Measurements from ENCODE around the gene SH3PXD2A. TPM values are rescaled to one million over a fixed set of nuclear protein-coding genes. Genes with fewer than 3 reads are reported as not detected.

SH3PXD2A gene
- total and polyA plus RNA-seq, 9 of the 15 experiments (the other 6 are each of a cell fraction or from before 2014, with no cell fraction given) = 0.41 to 9.3 (median 2.5) TPM

DNA sequence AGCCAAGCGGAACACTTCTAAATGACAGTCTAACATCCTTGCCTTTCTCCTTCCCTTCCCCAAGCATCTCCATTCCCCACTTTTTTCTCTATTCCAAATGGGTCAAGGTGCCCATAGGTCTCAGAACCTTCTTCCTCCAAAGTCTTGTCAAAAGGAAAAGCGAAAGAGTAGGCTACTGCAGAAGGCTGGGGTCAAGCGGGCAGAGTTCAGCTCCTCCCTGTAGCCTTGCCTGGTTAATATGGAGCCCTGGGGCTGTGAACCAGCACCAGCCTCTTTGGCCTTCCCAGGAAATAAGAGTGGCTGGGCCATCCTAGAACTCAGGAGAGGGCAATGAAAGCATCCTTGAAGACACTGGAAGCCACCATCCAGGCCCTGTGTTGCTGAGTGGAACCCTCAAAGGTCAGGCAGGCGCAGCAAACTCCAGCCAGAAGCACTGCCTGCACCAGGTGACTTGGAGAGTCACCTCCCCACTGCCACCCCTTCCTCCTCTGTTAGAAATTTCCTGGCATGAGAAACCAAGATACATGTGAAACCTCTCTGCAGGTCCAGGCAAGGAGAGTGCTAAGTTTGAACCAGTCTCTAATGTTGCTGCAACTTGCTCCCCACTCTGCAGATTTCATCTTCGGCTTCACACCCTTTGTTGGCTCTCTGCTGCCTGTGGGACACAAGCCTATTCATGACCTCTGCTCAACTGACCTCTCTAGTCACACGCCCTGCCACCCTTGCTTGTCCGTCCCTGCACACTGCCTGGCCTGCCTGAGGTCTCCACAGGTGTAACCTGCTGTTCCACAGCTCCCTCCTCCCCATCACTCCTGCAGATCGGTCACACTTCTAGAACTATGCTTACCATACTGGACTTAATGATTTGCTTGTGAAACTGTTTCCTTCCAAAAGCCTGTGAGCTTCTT lies 74.9 kb downstream of the SH3PXD2A start:
- H3K4me3 ChIP-seq = no peak overlapping the region
- H3K9me3 ChIP-seq (replicated peaks; ENCODE audit: control insufficient read depth, insufficient read depth, low read depth, low read length) = no peaks in the 10 kb centered on the region
- no peaks in the 10 kb centered on the region for H3K36me3 ChIP-seq (ENCODE audit: control insufficient read depth, insufficient read depth, low read length)
- no peak overlapping the region for H3K27ac ChIP-seq (ENCODE audit: extremely low read depth, low read depth, low read length)
- peaks cover 0 to 45% of the 10 kb centered on the region in 2 experiments; a peak in 3 of 5 replicates for H3K27me3 ChIP-seq (ENCODE audit: control insufficient read depth in 2 of 2, insufficient read depth in 2 of 2, low read length in 2 of 2)
- no peaks in the 10 kb centered on the region for H3K4me1 ChIP-seq (replicated peaks in 1 of 2; ENCODE audit: control insufficient read depth in 2 of 2, insufficient read depth in 2 of 2, low read length in 2 of 2)
- BruUV-seq (replicated peaks) = no TSS peak
- no peak overlapping the region for H3K9ac ChIP-seq (ENCODE audit: insufficient read depth in 1 of 2, low read depth in 2 of 2, low read length in 2 of 2)
- intact Hi-C loops (cut with micrococcal nuclease) (no loop called here), in situ Hi-C loops (cut with MboI) (no loop called here)
- 1% methylated on average over 8 of the region's 8 CpGs for WGBS (ENCODE audit: insufficient coverage, low coverage, missing lambda C conversion rate)
- ATAC-seq = no peak
- no peak for DNase-seq (ENCODE audit: extremely low read depth in 1 of 4, low spot score in 3 of 4)
- ChIA-PET CTCF (ENCODE audit: low intra/inter-chr PET ratio) (no interaction called here), POLR2A (no interaction called here)
- H4K20me1 ChIP-seq (replicated peaks; ENCODE audit: control insufficient read depth, insufficient read depth, low read length) = no peaks in the 10 kb centered on the region; the same call in 1 of the 2 replicates
- TF ChIP-seq CBX1 (IDR thresholded peaks at IDR 0.05; ENCODE audit: low read depth) (no peak), C11orf30 (IDR thresholded peaks at IDR 0.05; ENCODE audit: low read depth) (no peak), THRAP3 (IDR thresholded peaks at IDR 0.05; ENCODE audit: borderline replicate concordance) (no peak), ZNF239 (CRISPR knock-in tag; IDR thresholded peaks at IDR 0.05) (no peak), CC2D1A (IDR thresholded peaks at IDR 0.05) (no peak), HNRNPUL1 (IDR thresholded peaks at IDR 0.05; ENCODE audit: low read length) (no peak), MAZ (CRISPR knock-in tag; conservative IDR thresholded peaks at IDR 0.05 in 1 of 2, IDR thresholded peaks at IDR 0.05 in 1 of 2) (no peak), NR1H2 (CRISPR knock-in tag; IDR thresholded peaks at IDR 0.05) (no peak), RHOXF2B (CRISPR knock-in tag; conservative IDR thresholded peaks at IDR 0.05) (no peak), CUX1 (CRISPR knock-in tag; IDR thresholded peaks at IDR 0.05) (no peak), NFIX (CRISPR knock-in tag; IDR thresholded peaks at IDR 0.05; ENCODE audit: low read depth) (no peak), CREB5 (CRISPR knock-in tag; IDR thresholded peaks at IDR 0.05) (no peak), ETV6 (IDR thresholded peaks at IDR 0.05; ENCODE audit: borderline replicate concordance in 1 of 2, low read depth in 2 of 2, low read length in 1 of 2) (no peak), ETV6 (CRISPR knock-in tag; IDR thresholded peaks at IDR 0.05; ENCODE audit: borderline replicate concordance) (no peak), PTBP1 (IDR thresholded peaks at IDR 0.05; ENCODE audit: low read depth, low read length) (no peak)
- no peaks in the 10 kb centered on the region for H3K9me1 ChIP-seq (ENCODE audit: control insufficient read depth, insufficient read depth, low read length)
- no peak overlapping the region for H3K4me2 ChIP-seq (ENCODE audit: insufficient read depth, low read length)
- H2AFZ ChIP-seq (ENCODE audit: low read depth, low read length) = no peak overlapping the region
- H3K79me2 ChIP-seq (ENCODE audit: control insufficient read depth, insufficient read depth, low read length) = no peaks in the 10 kb centered on the region
- FAIRE-seq = no peak

All from K562 (cell line).